BJ (cell line): ENCODE results near the gene ARL4C. TPM values are rescaled to one million over a fixed set of nuclear protein-coding genes. Genes with fewer than 3 reads are reported as not detected.

Experiments used
- CTCF ChIA-PET: fragments of 350-600 bp; formaldehyde crosslinking; extraction: SDS; loops from one replicate; lab custom pipeline; 2021; ENCODE audit warnings: antibody characterized with exemption, inconsistent platforms; lab: Yijun Ruan, JAX
- POLR2A ChIA-PET: fragments of 300-600 bp; sonication (Branson Sonifier 250); formaldehyde crosslinking; extraction: SDS; loops from one replicate; lab custom pipeline; 2021; ENCODE audit warnings: antibody characterized with exemption; lab: Charles Lee
- DNase-seq: peaks from one replicate; pipeline ENCODE4 v3.0.0-alpha.2; 2011; ENCODE audit warnings: low read depth
- H3K27me3 ChIP-seq: 2 replicates; pipeline ENCODE4 v1.6.0; 2011; ENCODE audit warnings: low read length; ENCODE audit not compliant: control insufficient read depth, insufficient read depth
- H3K36me3 ChIP-seq: 2 replicates; pipeline ENCODE4 v1.5.1; 2011; ENCODE audit warnings: low read length; ENCODE audit not compliant: control insufficient read depth, insufficient read depth
- H3K4me3 ChIP-seq: 2 replicates; pipeline ENCODE4 v1.5.1; 2011; ENCODE audit warnings: low read depth, mild to moderate bottlenecking, control low read depth, low read length
- polyA plus RNA-seq: library from polyadenylated mRNA; depleted of rRNA; stranded (reverse); fragments of >200 nt; gene quantifications from 2 replicates; pipeline ENCODE4 v1.2.3, GENCODE V29; 2011
- TF ChIP-seq, protein P1 (sequence below): IDR thresholded peaks from 2 replicates; pipeline ENCODE4 v1.5.1; 2011; ENCODE audit warnings: low read depth, mild to moderate bottlenecking, control low read depth, inconsistent platforms, low read length, moderate library complexity; ENCODE audit not compliant: insufficient read depth

Gene ARL4C
- polyA plus RNA-seq, 1 experiment = 2.1 TPM

DNA sequence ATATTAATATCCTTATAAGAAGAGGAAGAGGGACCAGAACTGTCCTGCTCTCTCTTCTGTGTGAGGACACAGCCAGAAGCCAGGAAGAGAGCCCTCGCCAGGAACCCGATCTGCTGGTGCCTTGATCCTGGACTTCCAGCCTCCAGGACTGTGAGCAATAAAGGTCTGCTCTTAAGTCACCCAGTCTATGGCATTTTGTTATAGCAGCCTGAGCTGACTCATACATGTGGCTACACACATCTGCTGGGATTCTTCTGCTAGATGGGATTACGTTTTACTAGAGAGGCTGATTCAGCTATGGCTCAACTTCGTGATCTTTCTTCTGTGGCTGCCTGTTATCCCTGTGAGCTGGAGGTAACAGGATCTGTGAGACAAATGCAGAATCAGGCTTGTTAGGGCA is 29.6 kb downstream of the ARL4C start:
- no peak for DNase-seq
- ChIA-PET POLR2A (no interaction called here), CTCF (no interaction called here)
- Histone ChIP-seq H3K4me3 (no peak overlapping the region), H3K27me3 (no peaks in the 10 kb centered on the region), H3K36me3 (no peaks in the 10 kb centered on the region)
- TF ChIP-seq, protein P1, sequence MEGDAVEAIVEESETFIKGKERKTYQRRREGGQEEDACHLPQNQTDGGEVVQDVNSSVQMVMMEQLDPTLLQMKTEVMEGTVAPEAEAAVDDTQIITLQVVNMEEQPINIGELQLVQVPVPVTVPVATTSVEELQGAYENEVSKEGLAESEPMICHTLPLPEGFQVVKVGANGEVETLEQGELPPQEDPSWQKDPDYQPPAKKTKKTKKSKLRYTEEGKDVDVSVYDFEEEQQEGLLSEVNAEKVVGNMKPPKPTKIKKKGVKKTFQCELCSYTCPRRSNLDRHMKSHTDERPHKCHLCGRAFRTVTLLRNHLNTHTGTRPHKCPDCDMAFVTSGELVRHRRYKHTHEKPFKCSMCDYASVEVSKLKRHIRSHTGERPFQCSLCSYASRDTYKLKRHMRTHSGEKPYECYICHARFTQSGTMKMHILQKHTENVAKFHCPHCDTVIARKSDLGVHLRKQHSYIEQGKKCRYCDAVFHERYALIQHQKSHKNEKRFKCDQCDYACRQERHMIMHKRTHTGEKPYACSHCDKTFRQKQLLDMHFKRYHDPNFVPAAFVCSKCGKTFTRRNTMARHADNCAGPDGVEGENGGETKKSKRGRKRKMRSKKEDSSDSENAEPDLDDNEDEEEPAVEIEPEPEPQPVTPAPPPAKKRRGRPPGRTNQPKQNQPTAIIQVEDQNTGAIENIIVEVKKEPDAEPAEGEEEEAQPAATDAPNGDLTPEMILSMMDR = no peak

DNA sequence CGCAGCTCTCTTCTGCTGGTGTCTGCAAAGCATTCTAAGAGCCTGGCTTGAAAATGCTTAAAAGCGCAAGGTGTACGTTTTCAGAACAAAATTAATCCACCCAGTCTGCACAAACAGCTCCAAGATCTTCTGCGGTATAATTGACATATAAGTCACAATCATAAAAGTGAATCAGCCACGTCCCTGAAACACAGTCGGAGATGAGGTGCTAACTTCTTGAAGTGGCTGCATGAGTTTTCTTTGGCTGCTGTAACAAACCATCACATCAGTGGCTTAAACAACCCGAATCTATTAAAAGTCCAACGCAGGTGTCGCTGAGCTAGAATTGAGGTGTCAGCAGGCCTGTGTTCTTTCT is 32.6 kb downstream of the ARL4C start:
- TF ChIP-seq, protein P1 = no peak
- ChIA-PET POLR2A (no interaction called here), CTCF (no interaction called here)
- no peak for DNase-seq
- H3K4me3 ChIP-seq = no peak overlapping the region
- H3K36me3 ChIP-seq = no peaks in the 10 kb centered on the region
- no peaks in the 10 kb centered on the region for H3K27me3 ChIP-seq

DNA sequence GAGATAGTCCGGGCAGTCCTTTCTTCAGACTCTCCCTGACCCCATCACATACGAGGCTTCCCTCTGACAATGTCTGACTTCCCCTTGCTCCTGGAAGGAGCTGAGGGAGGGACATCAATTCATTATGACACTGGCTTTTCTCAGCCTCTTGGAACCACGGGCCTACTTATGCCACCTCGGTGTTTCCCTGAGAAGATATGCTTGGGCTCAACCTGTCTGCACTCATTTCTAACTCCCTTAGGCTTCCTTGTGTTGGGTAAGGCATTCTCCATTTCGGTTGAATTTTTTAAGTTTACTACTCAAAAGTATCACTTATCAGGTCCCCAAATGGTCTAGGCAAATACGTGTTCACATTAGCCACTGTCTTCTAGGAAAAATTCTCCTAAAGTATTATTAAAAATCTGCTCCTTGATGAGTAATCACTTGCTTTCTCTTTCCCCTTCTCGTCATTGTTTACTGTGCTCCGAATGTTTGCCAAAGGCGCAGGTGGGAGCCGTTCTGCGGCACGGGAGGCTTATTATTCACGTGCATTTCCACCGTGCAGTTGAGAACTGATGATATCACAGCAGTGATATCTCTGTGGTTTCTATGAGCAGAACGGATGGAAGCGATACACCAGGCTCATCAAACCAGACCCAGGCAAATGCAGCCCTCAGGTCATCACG is 33.1 kb downstream of the ARL4C start:
- ChIA-PET CTCF (no interaction called here), POLR2A (no interaction called here)
- H3K4me3 ChIP-seq = no peak overlapping the region
- H3K27me3 ChIP-seq = no peaks in the 10 kb centered on the region
- TF ChIP-seq, protein P1 = no peak
- no peaks in the 10 kb centered on the region for H3K36me3 ChIP-seq
- DNase-seq = no peak

DNA sequence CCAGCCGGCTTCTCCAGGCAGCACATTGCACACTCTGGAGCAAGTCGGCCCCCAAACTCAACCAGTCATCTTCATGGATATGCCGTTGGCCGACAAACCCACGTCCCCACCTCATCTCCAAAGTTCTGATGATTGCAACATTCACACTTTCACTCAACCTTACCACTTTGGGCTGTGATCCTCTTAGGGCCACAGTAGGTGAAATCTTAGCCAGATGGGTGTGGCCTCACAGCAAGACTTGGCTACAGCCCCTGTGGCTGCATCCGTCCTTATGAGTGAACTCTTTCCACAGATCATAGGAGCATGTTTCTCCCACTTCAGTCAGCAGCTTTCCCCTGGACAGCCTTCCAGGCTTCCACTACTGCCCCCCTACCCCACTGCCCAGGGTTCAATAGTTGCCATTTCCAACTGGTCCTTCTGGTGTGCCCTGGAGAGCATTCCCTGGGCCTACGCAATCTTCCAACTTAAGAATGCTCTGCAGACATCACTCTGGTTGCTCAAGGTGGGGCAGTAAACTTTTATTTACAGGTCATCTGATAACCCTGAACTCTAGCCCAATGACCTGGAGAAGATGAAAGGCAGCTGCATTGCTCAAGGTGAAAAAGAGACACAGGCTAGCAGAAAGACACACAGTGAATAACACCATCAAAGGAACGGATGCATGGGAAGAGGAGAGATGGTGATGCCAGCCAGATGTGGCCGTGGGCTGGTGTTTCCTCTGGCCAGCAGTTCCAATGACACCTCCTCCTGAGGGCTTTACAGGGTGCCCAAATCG is 34.5 kb downstream of the ARL4C start:
- TF ChIP-seq, protein P1 = no peak
- no peak for DNase-seq
- CTCF ChIA-PET = no interaction called here
- Histone ChIP-seq H3K27me3 (no peaks in the 10 kb centered on the region), H3K4me3 (no peak overlapping the region), H3K36me3 (no peaks in the 10 kb centered on the region)
- POLR2A ChIA-PET = no interaction called here

DNA sequence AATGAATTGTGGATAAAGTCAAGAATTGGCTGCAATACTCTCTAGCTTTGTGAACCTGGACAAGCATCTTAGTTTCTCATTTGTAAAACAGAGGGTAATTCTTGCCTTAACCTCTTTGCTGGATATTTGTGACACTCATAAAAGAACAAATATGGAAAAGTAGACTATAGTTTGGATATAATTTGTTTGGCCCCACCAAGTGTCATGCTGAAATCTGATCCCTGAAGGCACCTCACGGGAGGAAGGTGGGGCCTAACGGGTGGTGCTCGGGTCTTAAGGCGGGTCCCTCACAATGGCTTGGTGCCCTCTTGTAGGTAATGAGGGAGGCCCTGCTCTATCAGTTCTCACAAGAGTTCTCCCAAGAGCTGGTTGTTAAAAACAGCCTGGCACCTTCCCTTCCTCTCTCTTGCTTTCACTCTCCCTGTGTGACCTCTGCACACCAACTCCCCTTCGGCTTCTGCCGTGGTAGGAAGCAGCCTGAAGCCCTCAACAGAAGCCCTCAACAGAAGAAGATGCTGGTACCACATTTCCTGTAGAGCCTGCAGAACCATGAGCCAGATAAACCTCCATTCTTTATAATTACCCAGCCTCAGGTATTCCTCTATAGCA is 37.4 kb downstream of the ARL4C start:
- no peak for DNase-seq
- ChIA-PET CTCF (no interaction called here), POLR2A (no interaction called here)
- no peaks in the 10 kb centered on the region for H3K36me3 ChIP-seq
- TF ChIP-seq, protein P1 = no peak
- H3K4me3 ChIP-seq = no peak overlapping the region
- H3K27me3 ChIP-seq = no peaks in the 10 kb centered on the region
